ENCODE data around the gene FRMPD4.
A peak's percentile ranks its signal among the peaks of the same experiment; 100 is the strongest.

Gene FRMPD4

GRCh38 chrX:12480956-12481355, 342.7 kb downstream of the FRMPD4 start:
- TF ChIP-seq TCF4 (CRISPR knock-in tag; IDR thresholded peaks at IDR 0.05; ENCODE audit: borderline replicate concordance) (no peak), GLIS3 (CRISPR knock-in tag; IDR thresholded peaks at IDR 0.05) (no peak), ZNF70 (CRISPR knock-in tag; IDR thresholded peaks at IDR 0.05) (no peak), PPARA (CRISPR knock-in tag; IDR thresholded peaks at IDR 0.05; ENCODE audit: borderline replicate concordance) (no peak), ZFP30 (CRISPR knock-in tag; IDR thresholded peaks at IDR 0.05) (no peak), CSRNP3 (CRISPR knock-in tag; IDR thresholded peaks at IDR 0.05) (no peak), ISL1 (CRISPR knock-in tag; IDR thresholded peaks at IDR 0.05) (no peak), POU6F1 (CRISPR knock-in tag; IDR thresholded peaks at IDR 0.05; ENCODE audit: borderline replicate concordance, low read depth) (no peak), OSR1 (CRISPR knock-in tag; IDR thresholded peaks at IDR 0.05) (no peak), ZNF565 (CRISPR knock-in tag; conservative IDR thresholded peaks at IDR 0.05; ENCODE audit: low read depth) (no peak), RARB (CRISPR knock-in tag; IDR thresholded peaks at IDR 0.05) (no peak), CREB5 (CRISPR knock-in tag; IDR thresholded peaks at IDR 0.05; ENCODE audit: low read depth) (no peak), ZNF8 (CRISPR knock-in tag; IDR thresholded peaks at IDR 0.05) (no peak), TOX (CRISPR knock-in tag; IDR thresholded peaks at IDR 0.05; ENCODE audit: borderline replicate concordance) (no peak), ZFP3 (CRISPR knock-in tag; IDR thresholded peaks at IDR 0.05) (no peak), SNAI2 (CRISPR knock-in tag; IDR thresholded peaks at IDR 0.05) (no peak)
- ATAC-seq: no peak

GRCh38 chrX:12488220-12488619, 349.9 kb downstream of the FRMPD4 start:
- no peak for ATAC-seq
- TF ChIP-seq ZNF70 (CRISPR knock-in tag; IDR thresholded peaks at IDR 0.05): no peak
- peak; percentile 57 for TF ChIP-seq ISL1 (CRISPR knock-in tag; IDR thresholded peaks at IDR 0.05)

GRCh38 chrX:12488771-12489170, 350.5 kb downstream of the FRMPD4 start:
- TF ChIP-seq RARB (CRISPR knock-in tag; IDR thresholded peaks at IDR 0.05) (no peak), POU6F1 (CRISPR knock-in tag; IDR thresholded peaks at IDR 0.05; ENCODE audit: borderline replicate concordance, low read depth) (no peak), ZNF8 (CRISPR knock-in tag; IDR thresholded peaks at IDR 0.05) (no peak), OSR1 (CRISPR knock-in tag; IDR thresholded peaks at IDR 0.05) (no peak), CREB5 (CRISPR knock-in tag; IDR thresholded peaks at IDR 0.05; ENCODE audit: low read depth) (no peak), BACH2 (CRISPR knock-in tag; IDR thresholded peaks at IDR 0.05; ENCODE audit: borderline replicate concordance) (no peak), TCF4 (CRISPR knock-in tag; IDR thresholded peaks at IDR 0.05; ENCODE audit: borderline replicate concordance) (no peak), ZNF70 (CRISPR knock-in tag; IDR thresholded peaks at IDR 0.05) (no peak), CSDC2 (CRISPR knock-in tag; IDR thresholded peaks at IDR 0.05) (no peak)
- no peak for ATAC-seq

GRCh38 chrX:12489341-12489740, 351.1 kb downstream of the FRMPD4 start:
- no peak for TF ChIP-seq OSR1 (CRISPR knock-in tag; IDR thresholded peaks at IDR 0.05)
- TF ChIP-seq ZC3H10 (CRISPR knock-in tag; IDR thresholded peaks at IDR 0.05): no peak
- TF ChIP-seq BACH2 (CRISPR knock-in tag; IDR thresholded peaks at IDR 0.05; ENCODE audit: borderline replicate concordance): no peak
- TF ChIP-seq ISL1 (CRISPR knock-in tag; IDR thresholded peaks at IDR 0.05): peak; percentile 90
- TF ChIP-seq ZFP3 (CRISPR knock-in tag; IDR thresholded peaks at IDR 0.05): no peak
- TF ChIP-seq ZFP30 (CRISPR knock-in tag; IDR thresholded peaks at IDR 0.05): no peak
- no peak for ATAC-seq

Data from SK-N-SH treated with all-trans-retinoic acid at 6 μM for 48 hours (cell line).